Tibial nerve (tissue), 3 donors: ENCODE measurements around the gene CACNA1B.

ENCODE experiments used
- POLR2A ChIP-seq, 2 donors: fragments of 450-650 bp; IDR thresholded peaks; one replicate each; pipeline ENCODE4 v1.6.1; 2017; ENCODE audit warnings: antibody characterized with exemption in 2 of 2, mild to moderate bottlenecking in 2 of 2, moderate library complexity in 2 of 2
- TF ChIP-seq, protein P1 (sequence below), 5 experiments: fragments of 200-600 bp in 3 of 5; fragments of 450-650 bp in 2 of 5; sonication (generic) in 3 of 5; IDR thresholded peaks; one replicate each; pipeline ENCODE4 v1.5.1; 2016 to 2019; ENCODE audit warnings: antibody characterized with exemption in 5 of 5, mild to moderate bottlenecking in 3 of 5, moderate library complexity in 2 of 5

DNA sequence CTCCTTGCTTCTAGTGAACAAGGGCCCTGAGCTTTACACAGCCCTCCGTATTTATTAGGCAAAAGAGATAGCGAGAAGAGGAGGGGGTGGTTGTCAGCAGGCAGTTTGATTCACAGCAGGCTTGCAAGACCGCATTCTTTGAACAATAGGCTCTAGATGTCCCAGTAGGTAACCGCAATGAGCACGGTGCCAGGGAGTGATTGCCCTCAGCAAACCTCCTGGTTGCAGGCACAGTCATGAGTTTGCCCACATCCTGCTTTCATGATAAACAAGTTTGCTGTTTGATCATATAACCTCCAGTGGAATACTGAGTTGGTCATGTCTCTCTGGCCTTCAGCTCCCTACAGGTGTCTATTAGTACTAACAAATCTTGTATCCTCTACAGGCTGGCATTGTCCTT is 66.1 kb downstream of the CACNA1B start:
- TF ChIP-seq, protein P1, sequence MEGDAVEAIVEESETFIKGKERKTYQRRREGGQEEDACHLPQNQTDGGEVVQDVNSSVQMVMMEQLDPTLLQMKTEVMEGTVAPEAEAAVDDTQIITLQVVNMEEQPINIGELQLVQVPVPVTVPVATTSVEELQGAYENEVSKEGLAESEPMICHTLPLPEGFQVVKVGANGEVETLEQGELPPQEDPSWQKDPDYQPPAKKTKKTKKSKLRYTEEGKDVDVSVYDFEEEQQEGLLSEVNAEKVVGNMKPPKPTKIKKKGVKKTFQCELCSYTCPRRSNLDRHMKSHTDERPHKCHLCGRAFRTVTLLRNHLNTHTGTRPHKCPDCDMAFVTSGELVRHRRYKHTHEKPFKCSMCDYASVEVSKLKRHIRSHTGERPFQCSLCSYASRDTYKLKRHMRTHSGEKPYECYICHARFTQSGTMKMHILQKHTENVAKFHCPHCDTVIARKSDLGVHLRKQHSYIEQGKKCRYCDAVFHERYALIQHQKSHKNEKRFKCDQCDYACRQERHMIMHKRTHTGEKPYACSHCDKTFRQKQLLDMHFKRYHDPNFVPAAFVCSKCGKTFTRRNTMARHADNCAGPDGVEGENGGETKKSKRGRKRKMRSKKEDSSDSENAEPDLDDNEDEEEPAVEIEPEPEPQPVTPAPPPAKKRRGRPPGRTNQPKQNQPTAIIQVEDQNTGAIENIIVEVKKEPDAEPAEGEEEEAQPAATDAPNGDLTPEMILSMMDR (IDR thresholded peaks at IDR 0.05) = no peak
- no peak for TF ChIP-seq POLR2A (IDR thresholded peaks at IDR 0.05)
